Activated T-helper 17 cell treated with anti-CD3 and anti-CD28 coated beads, Interleukin-2, amount 50 U/mL, for 72 hours (primary cell): Measurements from ENCODE around the gene NCOR1. TPM values are rescaled to one million over a fixed set of nuclear protein-coding genes. Genes with fewer than 3 reads are reported as not detected.
"Not testable (repeated sequence)": the region's sequence is repeated elsewhere in the genome, so short reads cannot be mapped to it uniquely, and the experiment has no call there.

Source experiments
- ATAC-seq: fragments of 150-1000 bp; cut with Tn5 transposase; replicated peaks from 2 replicates; pipeline ENCODE4 v1.10.0; 2021; ENCODE audit warnings: mild to moderate bottlenecking, moderate library complexity
- H3K27ac Mint-ChIP-seq: one replicate; pipeline ENCODE4 v1.8.0; 2022; ENCODE audit warnings: mixed read lengths
- H3K27me3 Mint-ChIP-seq: one replicate; pipeline ENCODE4 v1.8.0; 2022; ENCODE audit warnings: mixed read lengths
- H3K36me3 Mint-ChIP-seq: one replicate; pipeline ENCODE4 v1.8.0; 2022; ENCODE audit warnings: low read depth, mild to moderate bottlenecking, mixed read lengths
- H3K4me1 Mint-ChIP-seq: one replicate; pipeline ENCODE4 v1.8.0; 2022; ENCODE audit warnings: mixed read lengths
- H3K4me3 Mint-ChIP-seq: one replicate; pipeline ENCODE4 v1.8.0; 2022; ENCODE audit warnings: mild to moderate bottlenecking, mixed read lengths
- H3K9me3 Mint-ChIP-seq: one replicate; pipeline ENCODE4 v1.8.0; 2022; ENCODE audit warnings: mixed read lengths
- total RNA-seq, 2 donors: library from RNA; stranded (reverse); gene quantifications; one replicate each; pipeline ENCODE4 v1.2.3, GENCODE V29; 2022

The NCOR1 gene
- total RNA-seq, 2 donors from 2014 or later: 112 to 144 TPM

DNA sequence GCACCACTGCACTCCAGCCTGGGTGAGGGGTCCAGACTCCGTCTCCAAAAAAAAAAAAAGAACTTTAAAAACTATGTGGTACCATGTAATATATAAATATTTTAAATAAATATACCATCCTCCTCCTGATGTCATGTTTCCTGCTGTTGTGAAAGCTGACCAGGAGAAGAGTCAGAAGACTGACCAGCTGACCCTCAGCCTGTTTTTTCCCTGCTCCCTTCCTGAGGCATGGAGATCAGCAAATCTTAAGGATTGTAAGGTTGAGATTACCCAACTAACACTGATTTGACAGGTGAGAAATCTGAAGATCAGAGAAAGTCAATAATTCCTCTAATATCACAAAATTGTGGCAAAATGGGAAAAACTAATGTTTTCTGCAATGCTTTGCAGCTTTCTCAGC is 18.1 kb downstream of the NCOR1 start:
- ATAC-seq: no peak
- H3K27ac Mint-ChIP-seq: no peak overlapping the region
- H3K9me3 Mint-ChIP-seq: no peaks in the 10 kb centered on the region
- H3K4me3 Mint-ChIP-seq: no peak overlapping the region
- peaks cover 57% of the 10 kb centered on the region for H3K36me3 Mint-ChIP-seq
- peaks cover 19% of the 10 kb centered on the region for H3K4me1 Mint-ChIP-seq
- no peaks in the 10 kb centered on the region for H3K27me3 Mint-ChIP-seq

DNA sequence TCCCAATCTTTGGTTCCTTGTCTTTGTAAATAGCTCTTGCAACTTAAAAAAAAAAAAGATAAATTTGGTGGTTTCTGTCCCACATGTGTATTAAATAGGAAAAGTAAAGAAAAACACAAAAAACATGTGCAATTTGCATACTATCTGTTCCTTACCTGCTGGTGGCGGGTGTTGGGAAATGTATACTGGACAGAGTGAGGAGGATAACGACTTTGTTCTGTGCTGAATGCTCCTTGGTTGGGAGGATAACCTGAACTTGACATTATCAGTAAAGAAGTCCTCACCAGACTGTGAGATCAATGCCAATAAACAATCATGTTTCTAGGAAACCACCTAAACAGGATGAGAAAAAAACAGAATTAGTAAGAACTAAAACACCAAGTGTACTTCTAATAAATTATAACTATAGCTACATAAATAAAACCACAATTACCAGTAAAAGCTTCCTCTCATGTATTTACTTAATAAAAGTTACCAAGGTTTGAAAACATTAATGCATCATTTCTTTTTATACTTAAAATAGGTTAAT is 21.0 kb downstream of the NCOR1 start:
- H3K27me3 Mint-ChIP-seq, ATAC-seq, H3K9me3 Mint-ChIP-seq: not testable (repeated sequence)
- Mint-ChIP-seq H3K36me3 (peaks cover 85% of the 10 kb centered on the region), H3K4me3 (peak overlapping the region; percentile 8), H3K4me1 (peaks cover 18% of the 10 kb centered on the region), H3K27ac (peak overlapping the region; percentile 81)

GRCh38 chr17:16191604-16192003 is 23.7 kb downstream of the NCOR1 start:
- Mint-ChIP-seq H3K27ac (peak overlapping the region; percentile 26), H3K36me3 (peaks cover 77% of the 10 kb centered on the region), H3K9me3 (no peaks in the 10 kb centered on the region), H3K4me1 (peaks cover 12% of the 10 kb centered on the region), H3K4me3 (no peak overlapping the region), H3K27me3 (no peaks in the 10 kb centered on the region)
- no peak for ATAC-seq

DNA sequence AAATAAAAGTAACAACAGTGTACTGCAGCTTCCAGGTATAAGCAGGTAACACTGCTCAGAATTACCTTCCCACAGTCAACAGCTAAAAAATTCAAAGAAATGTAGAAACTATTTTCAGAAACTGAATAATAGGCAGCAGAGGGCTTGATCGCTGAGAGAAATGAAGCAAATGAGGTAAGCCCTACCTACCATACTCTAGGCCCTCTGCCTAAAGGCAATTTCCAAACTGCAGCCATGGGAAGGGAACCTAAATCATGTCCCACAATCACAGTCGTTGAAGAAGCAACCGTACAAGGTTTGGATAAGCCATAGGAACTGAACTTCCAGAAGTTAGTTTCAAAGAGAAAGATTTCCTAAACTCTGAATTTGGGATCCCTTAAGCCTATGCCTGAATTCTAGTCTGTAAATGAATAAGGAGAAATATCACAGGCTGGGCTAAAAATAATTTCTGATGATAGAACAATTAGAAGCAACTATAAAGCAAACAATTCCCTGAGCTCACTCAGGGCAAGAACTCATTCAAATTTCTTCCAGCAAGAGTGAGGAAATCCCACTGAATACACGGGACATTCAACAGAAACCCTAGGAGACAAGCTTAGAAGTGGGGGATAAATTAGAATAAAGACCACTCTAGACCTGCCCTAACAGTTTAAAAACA is 24.5 kb downstream of the NCOR1 start:
- H3K4me1 Mint-ChIP-seq: peaks cover 12% of the 10 kb centered on the region
- peak overlapping the region; percentile 26 for H3K27ac Mint-ChIP-seq
- H3K4me3 Mint-ChIP-seq: no peak overlapping the region
- no peaks in the 10 kb centered on the region for H3K27me3 Mint-ChIP-seq
- peaks cover 85% of the 10 kb centered on the region for H3K36me3 Mint-ChIP-seq
- ATAC-seq: no peak
- H3K9me3 Mint-ChIP-seq: no peaks in the 10 kb centered on the region

DNA sequence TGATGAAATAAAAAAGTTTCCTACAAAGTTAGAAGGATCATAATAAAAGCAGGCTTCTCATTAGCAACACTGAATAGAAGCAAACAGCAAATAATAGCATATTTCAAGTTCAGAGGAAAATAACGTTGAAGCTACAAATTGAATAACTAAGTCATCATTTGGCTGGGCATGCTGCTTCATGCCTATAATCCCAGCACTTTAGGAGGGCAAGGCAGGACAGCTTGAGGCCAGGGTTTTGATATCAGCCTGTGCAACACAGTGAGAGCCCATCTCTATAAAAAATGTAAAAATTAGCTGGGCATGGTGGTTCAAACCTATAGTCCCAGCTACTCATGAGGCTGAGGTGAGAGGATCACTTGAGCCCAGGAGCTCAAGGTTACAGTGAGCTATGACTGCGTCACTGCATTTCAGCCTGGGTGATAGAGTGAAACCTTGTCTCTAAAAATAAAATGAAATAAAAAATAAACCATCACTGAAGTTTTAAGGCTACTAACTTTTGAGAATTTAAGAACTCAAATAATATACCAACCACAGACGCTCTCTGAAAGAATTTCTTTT is 25.5 kb downstream of the NCOR1 start:
- Mint-ChIP-seq H3K27me3 (no peaks in the 10 kb centered on the region), H3K4me3 (no peak overlapping the region), H3K36me3 (peaks cover 91% of the 10 kb centered on the region)

DNA sequence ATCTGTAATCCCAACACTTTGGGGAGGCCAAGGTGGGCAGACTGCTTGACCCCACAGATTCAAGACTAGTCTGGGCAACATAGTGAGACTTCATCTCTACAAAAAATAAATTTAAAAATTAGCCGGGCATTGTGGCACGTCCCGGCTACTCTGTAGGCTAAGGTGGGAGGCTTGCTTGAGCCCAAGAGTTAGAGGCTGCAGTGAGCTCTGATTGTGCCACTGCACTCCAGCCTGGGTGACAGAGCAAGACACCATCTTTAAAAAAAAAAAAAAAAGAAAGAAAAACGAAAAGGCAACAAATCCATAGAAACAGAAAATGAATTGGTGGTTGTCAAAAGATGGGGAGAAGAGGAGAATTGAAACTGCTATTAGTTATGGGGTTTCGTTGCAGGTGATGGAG is 27.7 kb downstream of the NCOR1 start:
- H3K36me3 Mint-ChIP-seq: peaks cover 91% of the 10 kb centered on the region
- peaks cover 9% of the 10 kb centered on the region for H3K4me1 Mint-ChIP-seq
- no peaks in the 10 kb centered on the region for H3K9me3 Mint-ChIP-seq
- peak overlapping the region; percentile 41 for H3K27ac Mint-ChIP-seq
- ATAC-seq: no peak
- H3K4me3 Mint-ChIP-seq: no peak overlapping the region
- no peaks in the 10 kb centered on the region for H3K27me3 Mint-ChIP-seq

More for the DNA sequence above, 25.5 kb downstream of the NCOR1 start:
- ATAC-seq: no peak
- Mint-ChIP-seq H3K27ac (no peak overlapping the region), H3K4me1 (peaks cover 10% of the 10 kb centered on the region), H3K9me3 (no peaks in the 10 kb centered on the region)

GRCh38 chr17:16181581-16181980 is 33.8 kb downstream of the NCOR1 start:
- Mint-ChIP-seq H3K27ac (no peak overlapping the region), H3K36me3 (peaks cover 69% of the 10 kb centered on the region), H3K9me3 (no peaks in the 10 kb centered on the region), H3K4me3 (no peak overlapping the region), H3K27me3 (no peaks in the 10 kb centered on the region), H3K4me1 (peaks cover 16% of the 10 kb centered on the region)
- ATAC-seq: no peak

DNA sequence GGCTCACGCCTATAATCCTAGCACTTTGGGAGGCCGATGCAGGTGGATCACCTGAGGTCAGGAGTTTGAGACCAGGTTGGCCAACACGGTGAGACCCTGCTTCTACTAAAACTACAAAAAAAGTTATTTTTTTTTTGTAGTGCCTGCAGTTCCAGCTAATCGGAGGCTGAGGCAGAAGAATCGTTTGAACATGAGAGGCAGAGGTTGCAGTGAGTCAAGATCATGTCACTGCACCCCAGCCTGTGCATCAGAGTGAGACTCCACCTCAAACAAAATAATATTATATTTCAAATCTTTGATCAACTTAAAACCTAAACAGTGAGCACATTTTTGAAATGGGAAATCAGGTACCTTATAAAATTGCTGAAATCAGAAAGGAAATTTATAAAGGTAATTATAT is 36.5 kb downstream of the NCOR1 start:
- no peak overlapping the region for H3K27ac Mint-ChIP-seq
- H3K36me3 Mint-ChIP-seq: peaks cover 45% of the 10 kb centered on the region
- no peaks in the 10 kb centered on the region for H3K27me3 Mint-ChIP-seq
- H3K4me3 Mint-ChIP-seq: no peak overlapping the region
- H3K4me1 Mint-ChIP-seq: peaks cover 9% of the 10 kb centered on the region
- no peaks in the 10 kb centered on the region for H3K9me3 Mint-ChIP-seq
- no peak for ATAC-seq

DNA sequence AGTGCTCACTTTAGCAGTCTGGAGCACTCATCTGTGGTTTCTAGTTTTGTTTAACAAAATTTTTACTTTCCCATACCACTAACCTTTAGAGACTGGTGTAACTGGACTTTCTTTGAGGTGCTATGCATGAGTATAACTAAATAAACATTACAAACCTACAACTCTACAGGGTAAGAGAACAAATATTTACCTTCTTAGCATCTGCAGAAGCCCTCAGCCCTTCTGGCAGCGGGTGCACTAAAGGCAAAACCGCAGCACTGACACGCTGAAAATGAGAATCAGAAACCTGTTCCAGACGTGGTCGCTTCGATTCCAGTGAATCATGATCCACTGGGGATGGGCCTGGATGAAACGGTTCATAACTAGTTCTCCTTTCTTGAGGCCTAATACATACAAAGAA is 43.7 kb downstream of the NCOR1 start:
- Mint-ChIP-seq H3K4me3 (no peak overlapping the region), H3K36me3 (peaks cover 69% of the 10 kb centered on the region), H3K27ac (no peak overlapping the region), H3K9me3 (no peaks in the 10 kb centered on the region), H3K4me1 (peaks cover 8% of the 10 kb centered on the region), H3K27me3 (no peaks in the 10 kb centered on the region)
- ATAC-seq: no peak

DNA sequence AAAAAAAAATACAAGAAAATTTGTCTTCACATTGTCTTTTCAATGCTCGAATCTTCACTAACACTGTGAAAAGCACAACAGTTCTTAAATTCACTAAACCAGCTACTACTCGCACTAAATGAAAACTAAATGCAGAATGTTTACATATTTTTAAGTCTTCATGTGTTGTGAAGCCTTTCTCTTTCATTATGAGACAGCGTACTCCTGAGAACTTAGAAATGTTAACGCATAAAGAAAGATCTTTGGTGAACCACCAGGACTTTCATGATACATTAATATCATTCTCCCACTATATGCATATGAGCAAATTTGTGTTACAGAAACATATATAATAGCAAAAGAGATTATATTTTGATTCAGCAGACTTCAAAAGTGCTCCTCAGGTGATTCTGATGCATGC is 48.6 kb downstream of the NCOR1 start:
- not testable (repeated sequence) for ATAC-seq, H3K4me1 Mint-ChIP-seq, H3K27me3 Mint-ChIP-seq, H3K9me3 Mint-ChIP-seq
- Mint-ChIP-seq H3K4me3 (peak overlapping the region; percentile 39), H3K36me3 (peaks cover 88% of the 10 kb centered on the region), H3K27ac (peak overlapping the region; percentile 65)

- Mint-ChIP-seq H3K36me3 (peaks cover 80% of the 10 kb centered on the region), H3K27ac (no peak overlapping the region)
Measured at GRCh38 chr17:16158714-16159113, 56.6 kb downstream of the NCOR1 start.

DNA sequence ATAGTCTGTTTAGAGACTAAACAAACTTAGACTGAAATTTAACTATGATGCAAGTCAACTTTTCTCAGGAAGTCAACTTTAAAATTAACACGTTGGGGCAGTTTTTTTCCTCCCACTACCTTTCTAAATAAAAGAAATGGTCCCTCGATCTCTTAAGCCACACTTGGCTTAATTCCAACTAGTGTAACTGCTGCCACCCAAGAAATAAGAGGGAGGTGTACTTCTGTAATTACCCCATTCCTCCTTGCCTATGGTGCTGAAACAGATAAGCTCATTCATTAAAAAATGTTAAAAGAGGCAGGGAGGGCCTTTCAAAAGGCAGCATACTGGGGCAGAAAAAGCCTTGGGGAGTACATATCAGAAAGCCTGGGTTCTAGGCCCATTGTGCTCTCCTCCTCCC is 59.8 kb downstream of the NCOR1 start:
- no peak overlapping the region for H3K4me3 Mint-ChIP-seq
- no peak for ATAC-seq
- no peaks in the 10 kb centered on the region for H3K27me3 Mint-ChIP-seq
- H3K36me3 Mint-ChIP-seq: peaks cover 89% of the 10 kb centered on the region
- H3K4me1 Mint-ChIP-seq: no peaks in the 10 kb centered on the region
- no peak overlapping the region for H3K27ac Mint-ChIP-seq
- no peaks in the 10 kb centered on the region for H3K9me3 Mint-ChIP-seq

More at GRCh38 chr17:16158714-16159113, 56.6 kb downstream of the NCOR1 start:
- no peak overlapping the region for H3K4me3 Mint-ChIP-seq
- no peaks in the 10 kb centered on the region for H3K4me1 Mint-ChIP-seq
- no peaks in the 10 kb centered on the region for H3K9me3 Mint-ChIP-seq
- ATAC-seq: no peak
- no peaks in the 10 kb centered on the region for H3K27me3 Mint-ChIP-seq

GRCh38 chr17:16152326-16152725 is 63.0 kb downstream of the NCOR1 start:
- not testable (repeated sequence) for H3K27me3 Mint-ChIP-seq, H3K9me3 Mint-ChIP-seq, H3K27ac Mint-ChIP-seq, ATAC-seq, H3K4me1 Mint-ChIP-seq, H3K4me3 Mint-ChIP-seq
- peaks cover 93% of the 10 kb centered on the region for H3K36me3 Mint-ChIP-seq

DNA sequence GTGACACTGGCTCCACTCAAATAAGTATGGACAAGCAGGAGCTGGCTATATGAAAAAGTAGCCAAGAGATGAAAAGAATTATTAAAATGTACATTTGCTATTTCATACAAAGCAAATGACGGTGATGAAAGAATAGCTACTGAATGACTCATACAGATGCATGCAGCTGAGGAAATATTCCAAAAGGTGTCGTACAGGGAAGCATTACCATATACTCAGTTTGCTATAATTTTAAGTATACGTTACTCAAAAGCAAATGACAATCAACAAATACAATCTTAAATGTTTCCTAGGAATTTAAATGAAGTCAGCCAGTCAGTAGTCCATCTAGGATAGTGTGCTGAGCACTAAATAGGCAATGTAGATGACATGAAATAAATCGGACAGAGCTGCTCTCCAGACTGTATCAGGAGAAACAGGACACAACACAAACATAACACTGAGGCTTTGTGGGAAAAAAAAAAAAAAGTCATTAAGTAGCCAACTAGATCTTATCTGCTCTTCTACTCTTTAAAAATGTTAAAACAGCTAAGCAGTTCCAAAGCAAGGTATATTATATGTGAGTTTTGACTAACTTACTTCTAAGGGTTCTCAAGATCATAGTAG is 65.0 kb downstream of the NCOR1 start:
- Mint-ChIP-seq H3K36me3 (peaks cover 93% of the 10 kb centered on the region), H3K27ac (no peak overlapping the region), H3K4me3 (no peak overlapping the region), H3K9me3 (no peaks in the 10 kb centered on the region), H3K27me3 (no peaks in the 10 kb centered on the region), H3K4me1 (no peaks in the 10 kb centered on the region)
- ATAC-seq: no peak

DNA sequence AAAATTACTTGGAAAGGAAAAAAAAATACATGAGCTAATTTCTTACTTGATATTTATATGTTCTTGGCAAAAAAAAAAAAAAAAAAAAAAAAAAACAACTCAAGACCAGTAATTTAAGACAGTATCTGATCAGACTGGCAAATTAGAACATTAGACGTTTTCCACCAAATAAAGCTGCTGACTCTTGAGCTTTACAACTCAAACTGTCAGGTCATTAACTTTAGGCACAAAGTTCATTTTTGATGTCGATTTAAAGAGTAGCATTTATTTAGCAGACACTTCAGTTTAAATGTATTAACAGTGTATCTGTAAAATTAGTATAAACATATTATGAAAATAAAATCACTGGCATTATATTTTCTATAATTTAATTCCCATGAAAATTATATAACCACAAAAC is 66.7 kb downstream of the NCOR1 start:
- ATAC-seq: no peak
- no peak overlapping the region for H3K27ac Mint-ChIP-seq
- H3K4me3 Mint-ChIP-seq: no peak overlapping the region
- H3K36me3 Mint-ChIP-seq: peaks cover 94% of the 10 kb centered on the region
- no peaks in the 10 kb centered on the region for H3K4me1 Mint-ChIP-seq
- H3K9me3 Mint-ChIP-seq: no peaks in the 10 kb centered on the region
- H3K27me3 Mint-ChIP-seq: no peaks in the 10 kb centered on the region
